GM21526 (cell line): ENCODE results near the gene CENPX.

ENCODE experiments used
- ATAC-seq: cut with Tn5 transposase; IDR thresholded peaks from one replicate; pipeline ENCODE4 v1.9.1; 2021; ENCODE audit warnings: moderate library complexity; ENCODE audit not compliant: unreplicated experiment, low FRiP score

Gene CENPX

DNA sequence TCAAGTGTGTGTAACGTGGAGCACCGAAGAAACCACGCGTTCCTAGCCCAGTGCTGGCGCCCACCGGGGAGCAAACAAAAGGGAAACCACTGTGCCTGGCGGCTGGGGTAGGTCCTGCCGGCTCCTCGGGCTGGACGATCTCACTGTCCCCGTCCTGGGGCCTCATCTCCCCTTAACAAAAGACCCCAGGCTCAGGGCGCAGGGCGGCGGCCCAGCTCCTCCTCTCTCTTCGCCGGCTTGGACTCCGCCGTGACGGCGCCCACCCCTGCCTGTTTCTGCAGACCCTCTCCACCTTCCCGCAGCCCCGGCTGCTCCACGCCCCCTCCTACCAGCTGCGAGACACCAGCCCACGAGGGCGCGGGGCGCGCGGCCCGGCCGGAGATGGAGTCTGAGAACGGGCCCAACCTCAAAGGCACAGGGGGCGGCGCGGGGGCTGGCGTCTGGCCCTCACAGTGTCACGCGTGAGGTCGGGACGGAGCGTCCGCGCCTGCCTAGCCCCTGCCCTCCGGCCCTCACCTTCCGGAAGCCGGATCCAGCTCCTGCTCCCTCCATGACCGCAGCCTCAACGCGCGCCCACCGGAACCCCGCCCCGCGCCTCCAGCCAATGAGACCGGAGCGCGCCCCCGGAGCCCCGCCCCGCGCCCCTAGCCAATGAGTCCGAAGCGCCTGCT lies at the start of gene CENPX:
Gene CENPX, minus strand, starts transcription at position 569 of the 671 bp plus-strand sequence. Its CDS starts 17 bp downstream, at position 552.
- ATAC-seq: peak; percentile 9

DNA sequence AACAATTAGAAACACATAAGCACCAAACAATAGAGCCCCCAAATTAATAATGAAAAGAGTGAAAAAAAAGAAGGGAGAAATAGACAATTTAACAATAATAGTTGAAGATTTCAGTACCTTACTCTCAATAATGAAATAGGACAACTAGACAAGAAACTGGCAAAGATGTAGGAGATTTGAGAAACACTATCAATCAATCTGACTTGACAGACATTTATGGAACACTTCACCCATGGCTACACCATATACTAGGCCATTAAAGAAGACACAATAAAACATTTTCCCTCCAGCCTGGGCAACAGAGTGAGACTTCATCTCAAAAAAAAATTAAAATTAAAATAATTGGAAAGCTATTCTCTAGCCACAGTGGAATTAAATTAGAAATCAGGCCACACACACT lies 47.9 kb upstream of the CENPX start:
- no peak for ATAC-seq

DNA sequence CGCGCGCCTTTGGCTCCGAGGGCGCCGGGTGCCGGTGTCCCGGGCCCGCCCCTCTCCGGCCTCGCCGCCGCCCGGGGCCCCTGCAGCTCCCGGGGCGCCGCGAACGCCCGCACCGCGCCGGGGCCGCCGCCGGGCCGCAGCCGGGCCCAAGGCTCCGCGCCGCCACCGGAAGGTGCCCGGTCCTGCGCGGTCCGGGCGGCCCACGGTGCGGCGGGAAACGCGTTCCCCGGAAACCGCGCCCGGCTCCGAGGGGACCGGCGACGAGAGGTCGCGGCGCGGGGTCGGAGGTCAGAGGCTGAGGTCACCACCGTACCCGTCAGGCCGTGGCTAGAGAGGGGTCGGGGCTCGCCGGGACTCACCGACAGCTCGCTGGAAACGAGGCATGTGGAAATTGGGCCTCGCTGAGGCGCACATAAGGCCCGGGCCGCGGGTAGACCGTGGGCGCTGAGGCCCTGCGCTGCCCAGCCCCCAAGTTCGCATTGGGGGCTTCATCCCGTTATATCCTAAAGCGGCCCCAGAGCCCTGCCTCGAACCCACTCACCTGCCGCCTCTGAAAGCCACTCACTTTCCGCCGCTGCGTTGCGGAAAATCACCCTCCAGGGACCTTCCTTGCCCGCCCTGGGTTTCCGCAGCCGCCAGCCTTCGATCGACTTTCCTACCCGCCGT lies 43.1 kb upstream of the CENPX start, which contains the start of gene DUS1L:
Gene DUS1L, minus strand, starts transcription at position 167 of the 666 bp plus-strand sequence. CDS start 745 bp downstream, outside the sequence.
- peak; percentile 58 for ATAC-seq

DNA sequence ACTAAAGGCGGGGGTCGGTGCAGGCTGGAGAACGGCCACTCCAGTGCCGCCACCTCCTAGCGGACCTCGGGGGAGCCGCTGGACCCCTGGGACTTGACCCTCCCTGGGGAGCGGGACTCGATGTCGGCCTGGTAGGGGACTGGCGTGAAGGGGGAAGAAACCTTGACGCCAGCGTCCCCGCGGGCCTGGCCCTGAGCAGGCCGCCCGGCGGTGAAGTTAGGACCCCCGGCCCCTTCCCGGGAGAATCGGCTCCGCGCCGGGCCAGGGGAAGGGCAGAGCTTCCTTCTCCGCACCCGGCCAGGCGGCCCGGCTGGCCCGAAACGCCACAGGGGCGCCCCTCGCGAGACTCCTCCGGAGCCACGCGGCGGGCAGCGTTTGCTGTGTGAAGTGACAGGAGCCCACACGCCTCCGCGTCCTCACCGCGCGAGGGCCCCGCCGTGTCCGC lies 42.5 kb upstream of the CENPX start:
- no peak for ATAC-seq

DNA sequence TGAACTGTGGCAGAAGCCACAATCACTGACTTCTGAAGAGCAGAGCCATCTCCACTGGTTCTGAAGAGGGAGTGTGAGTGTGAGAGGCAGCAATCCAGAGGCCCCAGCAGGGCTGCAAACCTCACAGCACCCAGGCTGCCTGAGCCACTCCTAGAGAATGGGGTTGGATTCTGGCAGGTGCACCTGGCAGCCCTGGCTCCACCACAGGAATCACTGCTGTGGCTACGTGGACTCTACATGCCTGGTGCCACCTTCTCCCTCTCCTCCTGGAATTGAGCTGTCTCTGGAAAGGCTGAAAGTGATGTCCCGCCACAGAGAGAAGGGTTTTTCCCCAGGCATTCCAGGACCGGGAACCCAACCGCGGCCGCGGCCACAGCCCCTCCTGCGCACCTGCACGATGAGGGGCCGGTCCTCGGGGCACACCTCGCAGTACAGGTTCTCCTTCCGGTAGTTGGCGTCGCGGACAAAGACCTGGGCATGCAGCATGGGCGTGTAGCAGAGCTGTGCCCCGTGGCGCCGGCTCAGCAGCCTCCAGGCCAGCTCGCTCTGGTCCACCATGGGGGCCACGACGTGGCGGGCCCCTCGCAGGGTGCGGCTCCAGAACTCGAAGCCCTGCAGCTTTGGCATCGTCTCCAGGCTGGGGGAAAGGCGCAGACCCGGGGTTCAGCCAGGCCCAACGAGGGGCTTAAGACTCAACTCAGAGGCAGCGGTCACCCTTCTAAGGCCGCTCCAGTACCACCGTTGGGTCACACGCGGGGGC lies 41.9 kb upstream of the CENPX start:
- ATAC-seq: no peak

DNA sequence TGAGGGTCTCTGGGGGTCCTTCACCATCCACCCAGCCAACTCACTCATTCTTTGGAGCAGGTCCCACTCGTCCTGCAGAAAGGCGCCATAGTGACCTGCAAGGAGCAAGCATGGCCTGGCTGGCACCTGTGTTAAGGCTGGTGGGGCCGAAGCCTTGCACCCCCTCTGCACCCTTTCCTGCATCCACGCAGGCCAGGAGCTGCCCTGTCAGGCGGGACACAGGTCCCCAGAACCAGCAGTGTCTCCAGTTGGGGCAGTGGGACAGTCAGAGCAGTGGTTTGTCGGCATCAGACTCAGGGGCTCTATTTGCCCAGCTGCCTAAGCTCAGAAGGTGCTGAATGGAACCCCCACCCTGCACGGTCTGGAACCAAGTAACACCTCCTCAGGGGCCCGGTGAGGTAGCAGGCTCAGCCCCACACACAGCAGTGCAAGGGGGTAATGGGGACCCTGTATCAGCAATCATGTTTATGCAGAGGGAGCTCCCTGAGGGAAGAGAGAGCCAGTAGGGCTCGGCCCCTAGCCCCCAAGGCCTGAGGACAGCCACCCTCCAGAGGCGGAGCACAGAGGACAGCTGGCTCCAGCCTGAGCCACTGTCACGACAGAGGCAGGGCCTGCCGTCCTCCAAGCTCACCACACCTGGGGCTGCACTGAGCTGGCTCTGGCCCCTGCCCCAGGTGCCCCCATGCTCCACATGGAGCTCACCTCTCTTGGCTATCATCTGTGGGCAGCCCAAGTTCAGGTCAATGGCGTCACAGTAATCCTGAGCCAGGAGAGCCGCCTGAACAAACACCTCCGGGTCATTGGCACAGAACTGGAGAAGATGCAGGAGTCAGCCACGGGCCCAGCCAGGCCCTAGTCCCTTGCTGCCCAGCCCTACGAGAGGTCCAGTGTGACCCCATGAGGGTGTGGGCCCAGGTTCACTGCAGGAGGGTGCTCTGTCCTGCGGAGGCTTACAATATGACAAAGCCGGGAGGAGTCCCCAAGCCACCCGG lies 41.0 kb upstream of the CENPX start:
- ATAC-seq: no peak

DNA sequence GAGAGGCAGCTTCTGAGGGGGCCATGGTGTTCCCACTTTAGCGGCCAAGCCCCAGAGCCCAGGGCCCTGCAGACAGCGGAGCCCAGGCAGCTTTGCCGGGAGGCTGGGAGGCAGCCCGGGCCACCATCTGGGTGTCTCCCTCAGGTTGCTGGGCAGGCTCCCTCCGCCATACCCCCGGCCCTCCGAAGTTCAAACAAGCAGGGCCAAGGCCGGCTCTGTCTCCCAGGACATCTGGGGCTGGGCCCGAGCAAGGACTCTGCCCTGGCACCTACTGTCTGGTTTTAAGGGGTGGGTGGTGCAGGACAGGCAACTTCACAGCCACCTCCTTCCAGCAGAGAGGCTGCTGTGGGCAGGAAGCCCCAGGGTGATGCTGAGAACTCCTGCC lies 40.3 kb upstream of the CENPX start:
- no peak for ATAC-seq

DNA sequence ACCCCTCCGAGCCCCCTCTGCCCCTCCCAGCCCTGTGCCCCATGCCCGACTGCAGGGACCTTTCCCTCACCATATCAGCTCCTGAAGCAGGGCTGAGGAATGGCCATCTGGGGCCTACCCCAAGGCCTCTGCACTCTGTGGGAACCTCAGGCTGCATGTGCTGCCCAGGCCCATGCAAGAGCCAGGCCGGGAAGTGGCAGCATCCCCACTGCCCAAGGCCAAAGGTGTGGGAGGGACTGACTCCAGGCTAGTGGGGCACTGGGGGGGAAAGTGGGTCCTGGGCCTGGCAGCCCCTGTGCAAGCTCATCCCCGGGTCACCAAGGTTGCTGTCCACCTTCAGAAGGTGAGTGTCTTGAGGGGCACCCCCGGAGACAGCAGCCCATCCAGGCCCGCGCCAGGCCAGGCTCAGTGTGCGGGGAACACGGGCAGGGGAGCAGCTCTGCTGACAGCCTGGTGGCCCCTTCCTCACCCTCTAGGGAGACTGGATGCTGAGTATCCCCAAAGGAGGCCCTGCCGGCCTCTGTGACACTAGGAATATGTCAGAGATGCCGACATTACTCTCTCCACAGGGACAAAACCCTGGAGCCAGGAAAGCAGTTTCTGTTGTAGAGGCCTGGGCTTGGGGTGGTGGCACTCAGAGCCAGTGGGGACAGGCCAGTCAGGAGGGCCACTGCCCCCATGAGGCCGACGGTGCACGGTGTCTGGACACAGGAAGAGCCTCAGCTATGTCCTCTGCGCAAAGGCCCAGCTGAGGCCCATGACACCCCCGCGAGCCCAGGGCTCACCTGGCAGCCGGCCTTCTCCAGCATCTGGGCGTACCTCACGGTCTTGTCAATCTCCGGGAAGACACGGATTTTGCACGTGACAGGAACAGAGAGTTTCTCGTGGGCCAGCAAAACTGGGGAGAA lies 39.7 kb upstream of the CENPX start:
- ATAC-seq: no peak

DNA sequence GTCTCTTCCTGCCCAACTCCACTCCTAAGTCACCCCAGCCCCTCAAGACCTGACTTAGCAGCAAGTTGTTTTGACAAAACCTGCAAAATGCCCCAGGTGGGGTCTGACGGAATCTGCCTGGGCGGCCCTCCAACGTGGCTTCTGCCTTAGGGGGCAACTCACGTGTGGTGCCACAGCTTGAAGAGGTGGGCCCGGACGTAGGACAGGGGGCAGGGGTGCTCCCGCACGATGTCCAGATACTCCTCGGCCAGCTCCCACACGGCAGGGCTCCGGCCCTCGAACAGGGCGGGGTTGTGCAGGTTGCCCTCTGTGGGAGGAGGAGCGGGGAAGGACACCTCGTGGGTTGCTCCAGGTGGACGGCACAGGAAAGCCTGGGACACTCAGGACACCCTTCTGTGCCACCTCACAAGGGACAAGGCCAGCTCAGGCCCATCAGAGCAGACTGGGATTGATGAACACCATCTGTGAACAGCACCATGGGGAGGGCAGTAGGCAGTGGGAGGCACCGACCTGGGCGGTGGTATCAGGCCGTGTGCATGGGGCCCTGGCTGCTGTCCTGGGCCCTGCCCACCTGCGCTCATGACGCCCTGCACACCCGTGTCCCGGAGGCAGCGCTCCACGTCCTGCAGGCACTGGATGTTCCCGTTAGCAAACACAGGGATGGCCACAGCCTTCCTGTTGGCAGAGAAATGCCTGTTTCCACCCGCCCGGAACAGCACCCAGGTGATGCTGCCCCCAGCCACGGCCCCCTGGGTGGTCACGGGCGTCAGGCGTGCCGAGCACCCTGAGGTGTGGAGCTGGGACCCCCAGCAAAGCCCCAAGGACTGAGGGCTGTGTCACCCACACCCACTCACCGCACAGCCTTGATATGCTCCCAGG lies 38.6 kb upstream of the CENPX start:
- ATAC-seq: no peak

DNA sequence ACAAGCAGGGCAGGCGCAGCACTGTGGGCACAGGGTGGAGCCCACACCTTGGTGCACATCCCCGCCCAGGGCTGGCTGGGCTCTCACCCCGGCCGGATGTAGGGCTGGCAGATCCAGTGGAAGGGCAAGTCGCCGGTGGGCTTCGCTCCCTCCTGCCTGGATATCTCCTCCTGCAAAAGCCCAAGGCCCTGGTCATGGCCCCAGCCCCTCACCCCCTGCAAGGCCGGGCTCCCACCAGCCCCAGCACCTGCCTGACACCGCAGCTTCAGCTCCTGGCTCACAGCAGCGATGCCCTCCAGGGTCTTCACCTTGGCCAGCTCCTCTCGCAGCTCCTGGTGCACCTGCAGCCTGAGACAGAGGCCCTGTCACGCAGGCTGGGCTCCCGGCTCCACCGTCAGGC lies 37.9 kb upstream of the CENPX start:
- no peak for ATAC-seq

DNA sequence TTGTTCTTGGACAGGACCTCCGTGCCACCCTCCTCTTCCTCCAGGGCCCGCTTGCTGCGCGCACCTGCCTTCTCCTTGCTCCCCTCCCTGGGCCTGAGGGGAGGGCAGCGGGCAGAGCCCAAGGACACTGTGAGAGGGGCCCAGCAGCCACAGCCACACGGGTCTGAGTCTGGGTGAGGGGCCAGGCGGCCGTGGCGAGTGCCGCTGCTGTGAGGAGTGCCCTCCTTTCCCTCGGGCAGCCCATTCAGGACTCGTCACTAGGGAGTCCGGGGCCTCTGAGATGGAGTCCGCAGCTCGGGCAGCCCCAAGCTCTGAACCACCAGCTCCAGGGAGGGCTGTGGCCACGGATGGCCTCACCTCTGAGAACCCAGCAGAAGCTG lies 37.3 kb upstream of the CENPX start:
- ATAC-seq: no peak

DNA sequence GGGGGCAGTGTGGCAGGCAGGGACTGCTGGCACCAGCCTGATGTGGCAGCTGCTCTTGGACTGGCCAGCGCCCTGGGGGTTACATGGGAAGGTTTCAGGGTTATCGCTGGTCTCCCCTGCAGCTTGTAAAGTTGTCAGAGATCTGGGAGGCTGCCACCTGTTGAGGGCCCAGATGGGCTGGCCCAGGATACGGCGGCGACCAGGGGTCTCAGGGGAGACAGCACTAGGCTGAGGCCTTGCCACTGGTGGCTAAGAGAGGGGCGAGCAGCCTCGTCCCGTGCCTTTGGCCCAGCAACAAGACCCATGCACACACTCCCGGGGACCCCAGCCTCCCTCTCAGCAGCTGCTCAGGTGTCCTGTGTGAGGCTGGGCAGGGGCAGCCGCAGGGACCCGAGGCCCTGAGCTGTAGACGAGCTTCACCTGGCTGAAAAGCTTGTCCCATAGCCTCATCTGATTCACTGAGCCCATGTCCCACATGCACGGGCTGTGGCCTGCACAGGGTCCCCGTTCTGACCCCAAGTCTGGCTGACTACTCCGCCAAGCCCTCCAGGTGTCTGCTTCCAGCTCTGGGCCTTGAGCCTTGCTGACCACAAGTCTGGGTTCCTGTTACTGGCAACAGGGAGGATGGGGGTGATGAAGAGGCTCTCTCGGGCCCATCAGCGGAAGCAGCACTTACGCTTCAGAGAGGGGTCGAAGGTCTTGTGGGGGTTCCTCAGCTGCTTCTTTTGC lies 36.8 kb upstream of the CENPX start:
- ATAC-seq: no peak

DNA sequence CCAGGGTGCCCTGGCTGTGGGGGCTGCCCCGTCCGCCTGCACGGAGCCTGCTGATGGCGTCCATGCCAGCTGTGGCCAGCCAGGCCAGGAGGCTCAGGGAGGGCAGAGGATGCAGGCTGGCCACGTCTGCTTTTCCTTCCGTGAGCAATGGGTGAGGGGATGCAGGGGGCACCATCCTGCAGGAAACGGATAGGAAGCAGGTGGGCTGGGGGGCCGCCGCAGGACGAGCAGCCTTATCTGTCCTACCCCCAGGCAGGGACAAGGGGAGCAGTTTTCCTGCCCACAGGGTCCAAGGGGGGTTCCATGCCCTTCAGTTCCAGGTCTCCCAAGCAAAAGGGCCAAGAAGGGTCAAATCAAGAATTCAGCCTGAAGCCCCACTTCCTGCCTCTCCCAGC lies 36.2 kb upstream of the CENPX start:
- ATAC-seq: no peak

DNA sequence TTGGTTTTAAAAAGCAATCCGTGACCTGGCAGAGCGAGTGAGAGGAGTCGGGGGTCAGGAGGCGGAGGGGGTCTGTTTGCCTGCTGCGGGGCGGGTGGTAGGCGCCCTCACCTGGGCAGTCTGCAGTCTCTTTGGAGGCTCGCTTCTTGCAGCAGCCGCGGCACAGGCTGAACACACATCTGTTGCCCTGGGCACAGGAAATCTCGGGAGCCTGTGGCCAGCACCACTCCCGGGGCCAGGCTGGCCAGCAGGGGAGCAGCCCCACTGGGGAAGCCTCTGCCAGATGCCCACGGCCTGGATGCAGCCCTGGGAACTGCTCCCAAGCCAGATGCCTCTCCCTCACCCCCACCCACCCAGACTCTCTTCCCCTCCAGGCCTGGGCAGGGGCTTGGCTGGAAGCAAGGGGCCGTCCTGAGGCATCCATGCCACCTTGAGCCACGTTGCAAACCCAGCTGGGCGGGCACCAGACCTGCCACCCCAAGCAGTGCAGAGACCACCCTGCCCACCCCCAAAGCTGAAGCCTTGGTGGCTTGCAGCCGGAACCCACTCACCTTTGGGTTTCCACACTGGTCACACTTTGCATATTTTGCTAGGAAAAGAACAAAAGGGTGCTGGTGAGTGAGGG lies 35.7 kb upstream of the CENPX start:
- ATAC-seq: no peak

DNA sequence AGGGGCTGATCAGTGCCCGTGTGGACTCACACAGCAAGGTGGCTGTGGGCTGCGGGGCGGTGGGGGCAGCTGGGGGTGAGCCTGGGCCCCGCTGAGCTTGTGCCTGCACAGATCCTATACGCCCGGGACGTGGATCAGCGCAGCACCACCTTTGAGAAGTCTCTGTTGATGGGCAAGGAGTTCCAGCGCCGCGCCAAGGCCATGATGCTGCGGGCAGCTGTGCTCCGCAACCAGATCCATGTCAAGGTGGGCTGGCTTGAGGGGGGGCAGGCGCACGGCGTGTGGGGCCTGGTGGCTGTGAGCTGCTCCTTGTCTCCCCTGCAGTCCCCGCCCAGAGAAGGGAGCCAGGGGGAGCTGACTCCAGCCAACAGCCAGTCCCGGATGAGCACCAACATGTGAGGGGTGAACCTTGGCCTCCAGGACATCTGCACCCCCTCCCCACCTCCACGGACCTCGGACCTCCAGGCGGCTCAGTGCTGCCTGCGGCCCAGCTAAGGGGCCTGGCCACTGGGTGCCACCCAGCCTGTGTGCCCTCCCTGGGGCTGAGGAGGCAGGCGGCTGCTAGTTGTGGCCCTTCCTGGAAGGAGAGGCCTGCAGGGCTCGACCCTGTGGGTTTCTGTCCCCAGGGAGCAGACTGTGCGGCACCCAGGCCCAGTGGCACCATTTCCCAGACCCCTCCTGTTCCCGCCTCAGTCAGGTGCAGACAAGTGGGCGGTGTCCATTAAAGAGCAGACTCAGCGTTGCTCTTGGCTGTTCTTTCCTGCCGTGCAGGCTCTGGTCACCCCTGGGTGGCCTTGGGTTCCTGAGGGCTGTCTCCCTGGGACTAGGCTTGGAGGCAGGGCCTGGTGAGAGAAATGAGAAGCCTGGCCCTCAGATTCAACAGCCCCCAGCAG lies 34.3 kb upstream of the CENPX start:
- no peak for ATAC-seq
